Ovary (tissue), 3 donors: ENCODE measurements around the gene PRDM16.

Source experiments
- CTCF ChIP-seq, 3 donors: fragments of 450-650 bp in 2 of 3; fragments of 200-600 bp in 1 of 3; IDR thresholded peaks; one replicate each; pipeline versions ENCODE4 v1.5.1 to v1.8.0; 2016 to 2022; ENCODE audit warnings: antibody characterized with exemption in 3 of 3, mild to moderate bottlenecking in 1 of 3
- EP300 ChIP-seq: sonication (generic); formaldehyde crosslinking; IDR thresholded peaks from one replicate; pipeline ENCODE4 v1.6.1; 2017; ENCODE audit warnings: antibody characterized with exemption
- POLR2A ChIP-seq: fragments of 450-650 bp; IDR thresholded peaks from one replicate; pipeline ENCODE4 v1.6.1; 2017; ENCODE audit warnings: antibody characterized with exemption, mild to moderate bottlenecking, moderate library complexity
- donor health status: DM: no; HTN: no; CAD: no.

GRCh38 chr1:3114846-3115245, 45.8 kb downstream of the PRDM16 start:
- no peak for TF ChIP-seq CTCF (IDR thresholded peaks at IDR 0.05)
- no peak for TF ChIP-seq POLR2A
- no peak for TF ChIP-seq EP300
